Aorta (tissue), 5 donors: Measurements from ENCODE around the gene TXNRD2. TPM values are rescaled to one million over a fixed set of nuclear protein-coding genes. Genes with fewer than 3 reads are reported as not detected.

Experiments
- ATAC-seq: fragments of 200-7000 bp; cut with Tn5 transposase; one replicate; pipeline ENCODE4 v1.9.1; 2022; ENCODE audit warnings: moderate library complexity; ENCODE audit not compliant: low FRiP score
- DNase-seq, 2 donors: peaks; one replicate each; pipeline ENCODE4 v3.0.0-alpha.2; 2020
- H3K27ac ChIP-seq, 2 donors: one replicate each; pipeline ENCODE4 v1.5.1; 2013; ENCODE audit warnings: low read length in 2 of 2, mild to moderate bottlenecking in 2 of 2, moderate library complexity in 2 of 2, control low read depth in 1 of 2, inconsistent platforms in 1 of 2, low read depth in 1 of 2
- H3K27me3 ChIP-seq, 2 donors: one replicate each; pipeline ENCODE4 v1.6.1; 2013; ENCODE audit warnings: control low read depth in 1 of 2, low read length in 1 of 2, mild to moderate bottlenecking in 1 of 2, moderate library complexity in 1 of 2; ENCODE audit not compliant: insufficient read depth in 2 of 2, control insufficient read depth in 1 of 2
- H3K36me3 ChIP-seq, 2 donors: one replicate each; pipeline ENCODE4 v1.6.1; 2013; ENCODE audit warnings: control low read depth in 1 of 2, low read length in 1 of 2, mild to moderate bottlenecking in 1 of 2; ENCODE audit not compliant: insufficient read depth in 2 of 2, control insufficient read depth in 1 of 2
- H3K4me1 ChIP-seq, 2 donors: one replicate each; pipeline ENCODE4 v1.6.1; 2013; ENCODE audit warnings: low read length in 2 of 2, control low read depth in 1 of 2, mild to moderate bottlenecking in 1 of 2, moderate library complexity in 1 of 2; ENCODE audit not compliant: insufficient read depth in 2 of 2, control insufficient read depth in 1 of 2
- H3K4me3 ChIP-seq, 2 donors: one replicate each; pipeline ENCODE4 v1.5.1; 2013; ENCODE audit warnings: low read length in 2 of 2, control low read depth in 1 of 2, mild to moderate bottlenecking in 1 of 2
- H3K9me3 ChIP-seq: one replicate; pipeline ENCODE4 v1.6.1; 2013; ENCODE audit warnings: mild to moderate bottlenecking, low read length; ENCODE audit not compliant: control insufficient read depth
- WGBS, 2 donors: extraction: QIAGEN DNeasy Blood & Tissue Kit; methylation state at CpG; one replicate each; pipeline ENCODE4 v1.1.7; 2013; 5-methylcytosine and 5-hydroxymethylcytosine counted together
- intact Hi-C, 2 donors: fragments of 100-400 bp; cut with DNase I; formaldehyde crosslinking; loops; one replicate each; pipeline versions ENCODE4 v1.14.2 to v1.15.0; 2022
- polyA plus RNA-seq, 2 donors: library from polyadenylated mRNA; stranded (reverse); fragments of 200-250 nt; gene quantifications; one replicate each; pipeline ENCODE4 v1.2.3, GENCODE V29; 2013
- total RNA-seq, 2 donors: library from RNA; stranded (reverse); fragmentation: NEBNext Ultra II Directional; extraction: Animal tissue kit (Norgen Biotek cat#: 25700); gene quantifications; one replicate each; pipeline ENCODE4 v1.2.1, GENCODE V29; 2021
- donor health status: healthy with polysubstance abuse.
- donor health status: Bipolar disorder and iron deficiency.
- donor health status: DM: no; HTN: no; CAD: no.
- donor health status: DM: no; HTN: no; CAD: no.
- donor health status: DM: yes; HTN: yes; CAD: no.

TXNRD2 gene
- total and polyA plus RNA-seq, 4 donors, result 13.3 to 59.0 (median 25.2) TPM

GRCh38 chr22:19862619-19863246 lies 78.9 kb downstream of the TXNRD2 start:
- ATAC-seq, result no peak
- H3K4me1 ChIP-seq, result no peaks in the 10 kb centered on the region
- intact Hi-C loops, result no loop called here
- no peak overlapping the region for H3K4me3 ChIP-seq
- WGBS, 2 donors, result 95 to 97% methylated on average over 13 of the region's 13 CpGs
- H3K9me3 ChIP-seq, result no peaks in the 10 kb centered on the region
- H3K36me3 ChIP-seq, result no peaks in the 10 kb centered on the region
- no peaks in the 10 kb centered on the region for H3K27me3 ChIP-seq
- peak in 1 of 2 donors; percentile 55 for DNase-seq
- no peak overlapping the region for H3K27ac ChIP-seq

- intact Hi-C loops, result loop anchor here in 1 of 2 donors (10.0 kb wide), 1 partner anchor 55 kb away; no protein-coding TSS in a partner anchor
- Histone ChIP-seq H3K27me3 (no peaks in the 10 kb centered on the region), H3K4me1 (no peaks in the 10 kb centered on the region), H3K4me3 (no peak overlapping the region), H3K36me3 (no peaks in the 10 kb centered on the region), H3K9me3 (no peaks in the 10 kb centered on the region), H3K27ac (no peak overlapping the region)
- 94 to 96% methylated on average over 8 of the region's 8 CpGs for WGBS, 2 donors
- ATAC-seq (no peak), DNase-seq (no peak)
These were observed 81.6 kb downstream of the TXNRD2 start for GRCh38 chr22:19859861-19860510.

- intact Hi-C loops, result loop anchor here in 1 of 2 donors (10.0 kb wide), 1 partner anchor 57 kb away; no protein-coding TSS in a partner anchor
- no peaks in the 10 kb centered on the region for H3K36me3 ChIP-seq
- H3K9me3 ChIP-seq, result no peaks in the 10 kb centered on the region
- 96 to 98% methylated on average over 3 of the region's 3 CpGs for WGBS, 2 donors
- DNase-seq (no peak), ATAC-seq (no peak)
- H3K27me3 ChIP-seq, result no peaks in the 10 kb centered on the region
- no peaks in the 10 kb centered on the region for H3K4me1 ChIP-seq
- H3K4me3 ChIP-seq, result no peak overlapping the region
- H3K27ac ChIP-seq, result no peak overlapping the region
These were observed 84.2 kb downstream of the TXNRD2 start for GRCh38 chr22:19857382-19857781.

- WGBS, 2 donors, result 6 to 8% methylated on average over 24 of the region's 24 CpGs
- ATAC-seq (peak; percentile 39), DNase-seq (peak; percentile 73 to 84)
- Histone ChIP-seq H3K9me3 (no peaks in the 10 kb centered on the region), H3K36me3 (no peaks in the 10 kb centered on the region), H3K4me1 (no peaks in the 10 kb centered on the region), H3K27ac (peak overlapping the region in 1 of 2 donors; percentile 72), H3K4me3 (peak overlapping the region; percentile 23 to 60), H3K27me3 (no peaks in the 10 kb centered on the region)
- intact Hi-C loops, result loop anchor here in 1 of 2 donors (10.0 kb wide), 1 partner anchor 59 kb away; no protein-coding TSS in a partner anchor
These were observed 85.9 kb downstream of the TXNRD2 start for GRCh38 chr22:19855504-19856409.

GRCh38 chr22:19854778-19855503 lies 86.7 kb downstream of the TXNRD2 start, which contains the start of the genes GNB1L and RTL10:
GNB1L (minus strand) TSS chr22:19854874; CDS start chr22:19821355, 33,519 bp downstream.
RTL10 (minus strand) TSS chr22:19854874; CDS start chr22:19852261, 2,613 bp downstream.
- H3K27me3 ChIP-seq, result no peaks in the 10 kb centered on the region
- no peaks in the 10 kb centered on the region for H3K9me3 ChIP-seq
- H3K4me1 ChIP-seq, result no peaks in the 10 kb centered on the region
- H3K4me3 ChIP-seq, result peak within 1 kb of the TSS; percentile 59 to 79
- ATAC-seq, result peak; percentile 98
- peak within 1 kb of the TSS in 1 of 2 donors; percentile 72 for H3K27ac ChIP-seq
- 0% methylated on average over 71 to 81 of the region's 81 CpGs for WGBS, 2 donors
- no peaks in the 10 kb centered on the region for H3K36me3 ChIP-seq
- DNase-seq, result peak; percentile 98 to 100
- intact Hi-C loops, result loop anchor here in 1 of 2 donors (10.0 kb wide), 1 partner anchor 60 kb away; no protein-coding TSS in a partner anchor

- intact Hi-C loops, result loop anchor here in 1 of 2 donors (10.0 kb wide), 1 partner anchor 61 kb away; no protein-coding TSS in a partner anchor
- H3K36me3 ChIP-seq, result no peaks in the 10 kb centered on the region
- ATAC-seq, result no peak
- no peaks in the 10 kb centered on the region for H3K4me1 ChIP-seq
- no peaks in the 10 kb centered on the region for H3K27me3 ChIP-seq
- peak overlapping the region in 1 of 2 donors; percentile 70 for H3K27ac ChIP-seq
- DNase-seq, result peak in 1 of 2 donors; percentile 51
- H3K9me3 ChIP-seq, result no peaks in the 10 kb centered on the region
- 1% methylated on average over 44 to 49 of the region's 49 CpGs for WGBS, 2 donors
- peak overlapping the region; percentile 59 to 79 for H3K4me3 ChIP-seq
These were observed 87.5 kb downstream of the TXNRD2 start for GRCh38 chr22:19853879-19854777.

- Histone ChIP-seq H3K9me3 (no peaks in the 10 kb centered on the region), H3K27ac (no peak overlapping the region), H3K36me3 (no peaks in the 10 kb centered on the region), H3K4me3 (peak overlapping the region in 1 of 2 donors; percentile 79), H3K27me3 (no peaks in the 10 kb centered on the region), H3K4me1 (no peaks in the 10 kb centered on the region)
- WGBS, 2 donors, result 39 to 40% methylated on average over 11 of the region's 11 CpGs
- no peak for DNase-seq
- intact Hi-C loops, result loop anchor here in 1 of 2 donors (10.0 kb wide), 1 partner anchor 62 kb away; no protein-coding TSS in a partner anchor
- ATAC-seq, result no peak
These were observed 88.3 kb downstream of the TXNRD2 start for GRCh38 chr22:19853058-19853878.
